Measurements from ENCODE around the gene BAX. TPM values are rescaled to one million over a fixed set of nuclear protein-coding genes. Genes with fewer than 3 reads are reported as not detected.

The BAX gene
- polyA plus RNA-seq, 2 of the 4 experiments (the other 2 are of a cell fraction), result 134 to 299 TPM

- TF ChIP-seq HMGXB4 (CRISPR knock-in tag; IDR thresholded peaks at IDR 0.05; ENCODE audit: borderline replicate concordance) (peak; percentile 9; the same call in 1 of the 2 replicates), NR3C1 (IDR thresholded peaks at IDR 0.05) (no peak), PBX3 (IDR thresholded peaks at IDR 0.05) (no peak; the same call in 1 of the 2 replicates), ZC3H11A (IDR thresholded peaks at IDR 0.05) (no peak), CHD4 (IDR thresholded peaks at IDR 0.05; ENCODE audit: borderline replicate concordance) (no peak), MAFK (IDR thresholded peaks at IDR 0.05; ENCODE audit: partially characterized antibody) (no peak), HDAC2 (IDR thresholded peaks at IDR 0.05) (no peak), CHD2 (IDR thresholded peaks at IDR 0.05; ENCODE audit: low read length, partially characterized antibody) (no peak), CBX8 (IDR thresholded peaks at IDR 0.05) (no peak), HOXB5 (CRISPR knock-in tag; IDR thresholded peaks at IDR 0.05) (peak; percentile 71; the same call in 1 of the 2 replicates), ZNF302 (CRISPR knock-in tag; IDR thresholded peaks at IDR 0.05) (no peak), MAZ (IDR thresholded peaks at IDR 0.05; ENCODE audit: borderline replicate concordance, low read depth, low read length) (no peak; the same call in 1 of the 2 replicates), BHLHE40 (IDR thresholded peaks at IDR 0.05; ENCODE audit: low read depth, low read length) (no peak), KDM5A (IDR thresholded peaks at IDR 0.05) (no peak), NPAS2 (CRISPR knock-in tag; IDR thresholded peaks at IDR 0.05; ENCODE audit: borderline replicate concordance) (no peak), RCOR1 (IDR thresholded peaks at IDR 0.05; ENCODE audit: low read depth, low read length) (no peak), EHF (CRISPR knock-in tag; IDR thresholded peaks at IDR 0.05) (peak; percentile 69; the same call in 1 of the 2 replicates), RFX5 (IDR thresholded peaks at IDR 0.05) (no peak), POLR2A (IDR thresholded peaks at IDR 0.05; ENCODE audit: low read length) (no peak; the same call in 1 of the 2 replicates)
- TF ChIP-seq, protein P1, sequence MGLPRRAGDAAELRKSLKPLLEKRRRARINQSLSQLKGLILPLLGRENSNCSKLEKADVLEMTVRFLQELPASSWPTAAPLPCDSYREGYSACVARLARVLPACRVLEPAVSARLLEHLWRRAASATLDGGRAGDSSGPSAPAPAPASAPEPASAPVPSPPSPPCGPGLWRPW (IDR thresholded peaks at IDR 0.05), result no peak
- TF ChIP-seq, protein P2, sequence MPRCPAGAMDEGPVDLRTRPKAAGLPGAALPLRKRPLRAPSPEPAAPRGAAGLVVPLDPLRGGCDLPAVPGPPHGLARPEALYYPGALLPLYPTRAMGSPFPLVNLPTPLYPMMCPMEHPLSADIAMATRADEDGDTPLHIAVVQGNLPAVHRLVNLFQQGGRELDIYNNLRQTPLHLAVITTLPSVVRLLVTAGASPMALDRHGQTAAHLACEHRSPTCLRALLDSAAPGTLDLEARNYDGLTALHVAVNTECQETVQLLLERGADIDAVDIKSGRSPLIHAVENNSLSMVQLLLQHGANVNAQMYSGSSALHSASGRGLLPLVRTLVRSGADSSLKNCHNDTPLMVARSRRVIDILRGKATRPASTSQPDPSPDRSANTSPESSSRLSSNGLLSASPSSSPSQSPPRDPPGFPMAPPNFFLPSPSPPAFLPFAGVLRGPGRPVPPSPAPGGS (IDR thresholded peaks at IDR 0.05), result no peak
- TF ChIP-seq, protein P3, sequence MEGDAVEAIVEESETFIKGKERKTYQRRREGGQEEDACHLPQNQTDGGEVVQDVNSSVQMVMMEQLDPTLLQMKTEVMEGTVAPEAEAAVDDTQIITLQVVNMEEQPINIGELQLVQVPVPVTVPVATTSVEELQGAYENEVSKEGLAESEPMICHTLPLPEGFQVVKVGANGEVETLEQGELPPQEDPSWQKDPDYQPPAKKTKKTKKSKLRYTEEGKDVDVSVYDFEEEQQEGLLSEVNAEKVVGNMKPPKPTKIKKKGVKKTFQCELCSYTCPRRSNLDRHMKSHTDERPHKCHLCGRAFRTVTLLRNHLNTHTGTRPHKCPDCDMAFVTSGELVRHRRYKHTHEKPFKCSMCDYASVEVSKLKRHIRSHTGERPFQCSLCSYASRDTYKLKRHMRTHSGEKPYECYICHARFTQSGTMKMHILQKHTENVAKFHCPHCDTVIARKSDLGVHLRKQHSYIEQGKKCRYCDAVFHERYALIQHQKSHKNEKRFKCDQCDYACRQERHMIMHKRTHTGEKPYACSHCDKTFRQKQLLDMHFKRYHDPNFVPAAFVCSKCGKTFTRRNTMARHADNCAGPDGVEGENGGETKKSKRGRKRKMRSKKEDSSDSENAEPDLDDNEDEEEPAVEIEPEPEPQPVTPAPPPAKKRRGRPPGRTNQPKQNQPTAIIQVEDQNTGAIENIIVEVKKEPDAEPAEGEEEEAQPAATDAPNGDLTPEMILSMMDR (IDR thresholded peaks at IDR 0.05), result no peak
Measured at GRCh38 chr19:48968179-48968661, 13.5 kb downstream of the BAX start (continued).

DNA sequence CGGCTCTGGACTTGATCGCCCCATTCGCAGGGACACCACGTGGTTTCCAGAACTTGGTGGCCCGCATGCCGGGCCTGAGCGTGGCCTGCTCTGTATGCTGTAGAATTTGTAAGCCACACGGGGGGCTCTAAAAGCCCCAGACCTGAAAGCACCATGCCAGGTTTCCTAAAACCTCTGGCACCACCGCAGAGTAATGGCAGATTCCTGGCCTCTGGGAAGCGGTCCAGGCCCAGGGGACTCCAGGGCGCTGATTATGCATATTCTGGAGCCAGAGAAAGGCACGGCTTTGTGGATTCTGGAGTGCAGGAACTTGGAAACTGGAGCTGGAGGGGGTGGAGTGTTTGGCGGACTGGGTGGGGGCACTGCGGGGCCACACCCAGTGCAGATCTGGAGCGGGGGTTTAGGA is 14.1 kb downstream of the BAX start:
- H3K4me3 ChIP-seq, result no peak overlapping the region
- WGBS (ENCODE audit: missing lambda C conversion rate), result 91% methylated on average over 8 of the region's 15 CpGs
- TF ChIP-seq, protein P2 (IDR thresholded peaks at IDR 0.05), result no peak
- TF ChIP-seq MAFK (IDR thresholded peaks at IDR 0.05; ENCODE audit: partially characterized antibody) (peak; percentile 89), HDAC2 (IDR thresholded peaks at IDR 0.05) (no peak), FOSL2 (IDR thresholded peaks at IDR 0.05) (no peak), FOSL2 (CRISPR knock-in tag; IDR thresholded peaks at IDR 0.05) (0 out of 2 replicates have a peak, but pooled peaks have one; percentile 1), REST (IDR thresholded peaks at IDR 0.05) (peak; percentile 32; the same call in 1 of the 2 replicates)
- TF ChIP-seq, protein P1 (IDR thresholded peaks at IDR 0.05), result no peak
- FAIRE-seq, result no peak
- H3K4me2 ChIP-seq, result no peak overlapping the region
- H3K4me1 ChIP-seq, result peaks cover 34% of the 10 kb centered on the region
- ATAC-seq, result peak; percentile 1 to 5; a peak in 5 of 6 replicates
- POLR2A ChIA-PET, result interaction anchor here (2.0 to 9.6 kb wide), 4 partner anchors 12 to 173 kb away, joined by 7 to 175 read pairs (median 28); partner anchors contain the start of genes BAX, GYS1, PLEKHA4 and PPP1R15A
- peak in 1 of 2 experiments; percentile 53 for DNase-seq (ENCODE audit: low read depth in 1 of 2, low spot score in 1 of 2)
- H3K9me3 ChIP-seq, result no peaks in the 10 kb centered on the region
- CTCF ChIA-PET, result interaction anchor here (0.7 to 19.0 kb wide), 8 partner anchors 8 to 176 kb away, joined by 3 to 360 read pairs (median 58); partner anchors contain the start of genes GYS1 and RUVBL2
- peak overlapping the region in 1 of 2 experiments; percentile 96; a peak in 3 of 6 replicates for H3K27ac ChIP-seq
